AG08396 (cell line): ENCODE measurements around the gene DDB1.
"Not testable (repeated sequence)": the region's sequence is repeated elsewhere in the genome, so short reads cannot be mapped to it uniquely, and the experiment has no call there.

Experiments used
- DNase-seq: peaks from one replicate; pipeline ENCODE4 v3.0.0; 2012; ENCODE audit warnings: low spot score, mixed read lengths

Gene DDB1

DNA sequence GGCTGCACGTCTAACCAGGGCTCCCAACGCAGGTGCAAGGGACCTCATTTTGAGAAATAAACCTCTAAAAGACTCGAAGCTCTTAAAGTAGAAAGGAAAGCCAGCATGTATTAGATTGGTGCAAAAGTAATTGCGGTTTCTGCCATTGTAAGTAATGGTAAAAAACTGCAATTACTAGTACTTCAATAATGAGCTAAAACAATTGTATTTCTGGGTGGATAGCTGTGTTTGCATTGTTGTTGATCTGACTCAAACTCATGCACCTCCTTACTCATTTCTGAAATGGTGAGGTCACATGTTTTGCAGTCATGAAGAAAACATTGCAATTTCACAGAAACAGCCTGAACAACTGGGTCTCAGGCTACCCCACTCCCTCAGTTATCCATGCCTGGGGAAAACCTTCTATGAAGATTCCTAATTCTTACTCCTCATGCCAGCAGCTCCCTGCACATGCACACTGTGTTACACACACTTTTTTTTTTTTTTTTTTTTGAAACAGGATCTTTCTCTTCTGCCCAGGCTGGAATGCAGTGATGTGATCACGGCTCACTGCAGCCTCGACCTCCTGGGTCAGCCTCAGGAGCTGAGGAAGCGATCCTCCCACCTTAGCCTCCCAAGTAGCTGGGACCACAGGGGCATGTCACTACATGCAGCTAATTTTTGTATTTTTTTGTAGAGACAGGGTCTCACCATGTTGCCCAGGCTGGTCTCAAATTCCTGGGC, 62.4 kb downstream of the DDB1 start:
- DNase-seq, result peak; percentile 77

DNA sequence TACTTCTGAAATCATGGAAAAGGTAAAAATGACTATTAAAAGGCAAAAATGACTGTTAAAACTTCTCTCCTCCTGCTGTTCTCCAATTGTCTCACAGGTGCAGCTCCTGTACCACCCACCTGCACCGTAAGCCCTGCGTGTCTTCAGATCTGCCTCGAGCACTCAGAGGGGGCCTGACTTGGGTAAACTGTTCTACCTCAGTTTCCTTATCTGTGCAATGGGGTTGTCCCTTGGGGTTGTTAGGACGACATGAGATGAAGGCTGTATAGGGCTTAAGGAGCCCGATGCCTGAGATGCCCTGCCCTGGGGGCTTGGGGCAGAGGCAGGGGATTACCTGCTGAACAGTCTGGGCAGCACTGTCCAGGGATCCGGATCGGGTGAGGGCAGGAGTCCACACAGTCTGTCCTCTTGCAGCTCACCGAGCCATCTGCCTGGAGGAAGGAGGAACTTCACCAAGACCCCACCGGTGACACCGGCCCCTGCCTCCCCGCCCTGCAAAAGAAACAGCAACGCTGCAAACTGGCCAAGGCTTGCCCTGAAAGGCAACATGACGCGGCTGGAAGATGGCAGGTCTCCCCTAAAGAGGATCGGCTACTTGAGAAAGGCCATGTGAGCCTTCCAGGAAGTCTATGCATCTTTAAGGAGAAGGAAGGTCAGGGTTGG, 64.2 kb downstream of the DDB1 start:
- no peak for DNase-seq

DNA sequence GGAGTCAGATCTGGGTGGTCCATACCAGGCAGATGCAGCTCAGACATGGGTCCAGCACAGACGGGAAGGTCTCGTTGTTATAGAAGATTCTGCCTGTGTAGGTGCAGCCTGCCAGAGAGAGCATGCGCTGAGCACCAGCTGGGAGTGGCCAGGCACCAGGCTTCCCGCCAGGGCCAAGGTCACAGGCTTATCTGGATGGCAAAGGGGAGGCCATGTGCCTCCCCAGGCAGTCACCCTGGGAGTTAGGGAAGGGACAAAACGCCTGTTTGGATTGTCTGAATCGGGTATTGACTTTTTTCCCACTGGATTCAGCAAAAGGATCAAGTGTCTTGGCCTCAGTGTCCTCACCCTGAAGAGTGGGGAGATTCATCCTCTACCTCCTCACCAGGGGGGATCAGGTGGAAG, 65.5 kb downstream of the DDB1 start:
- no peak for DNase-seq

DNA sequence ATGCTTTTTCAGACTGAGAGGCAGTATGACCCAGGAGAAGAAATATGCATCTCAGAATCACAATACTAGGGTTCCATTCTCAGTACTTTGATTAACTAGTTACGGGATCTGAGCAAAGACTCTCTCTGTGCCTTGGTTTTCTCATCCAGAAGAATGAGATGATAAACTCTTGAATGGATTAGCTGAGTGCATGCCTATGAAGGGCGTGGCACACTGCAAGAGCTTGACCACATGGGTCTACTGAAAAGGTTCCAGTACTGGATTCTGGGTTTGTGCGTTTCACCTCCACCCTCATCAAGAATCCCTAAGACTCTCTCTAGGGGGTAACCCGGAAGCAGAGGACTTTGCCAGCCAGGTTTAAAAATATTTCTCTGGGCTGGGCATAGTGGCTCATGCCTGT, 66.3 kb downstream of the DDB1 start:
- DNase-seq, result no peak

DNA sequence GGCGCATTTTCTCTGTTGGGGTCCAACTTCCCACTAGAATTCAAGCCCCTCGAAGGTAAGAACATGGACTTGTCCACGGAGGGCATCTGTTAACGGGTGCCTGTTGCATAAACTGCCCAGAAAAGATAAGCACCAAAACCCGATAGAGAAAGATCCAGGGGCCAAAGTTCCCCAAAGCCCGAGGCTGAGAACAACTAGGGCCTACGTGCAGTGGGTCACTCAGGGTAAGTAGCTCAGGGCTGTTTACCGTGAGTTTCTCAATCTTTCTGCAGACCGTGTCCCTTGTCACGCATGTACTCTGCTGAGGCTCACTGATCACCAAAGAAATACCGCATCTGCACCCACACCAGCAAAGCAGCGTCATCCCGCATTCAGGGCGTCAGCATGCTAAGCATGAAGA, 67.5 kb downstream of the DDB1 start:
- no peak for DNase-seq

DNA sequence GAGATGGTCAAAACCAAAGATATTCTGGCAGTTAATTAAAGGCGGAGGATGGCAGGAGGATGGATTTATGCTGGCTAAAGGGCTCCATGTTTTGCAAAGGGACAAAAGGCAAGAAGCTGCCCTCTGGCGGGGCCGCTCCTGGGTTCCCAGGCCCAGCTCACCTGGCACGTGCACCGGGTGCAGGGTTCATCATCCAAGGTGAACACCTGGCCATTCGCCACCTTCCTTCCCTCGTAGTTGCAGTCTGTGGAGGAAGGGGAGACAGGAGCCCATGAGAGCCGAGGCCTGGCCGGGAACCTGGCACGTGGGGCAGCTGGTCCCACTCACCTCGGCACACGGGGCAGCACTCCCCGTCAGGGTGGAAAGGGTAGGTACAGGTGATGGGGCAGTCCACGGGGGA, 68.1 kb downstream of the DDB1 start:
- DNase-seq, result no peak

DNA sequence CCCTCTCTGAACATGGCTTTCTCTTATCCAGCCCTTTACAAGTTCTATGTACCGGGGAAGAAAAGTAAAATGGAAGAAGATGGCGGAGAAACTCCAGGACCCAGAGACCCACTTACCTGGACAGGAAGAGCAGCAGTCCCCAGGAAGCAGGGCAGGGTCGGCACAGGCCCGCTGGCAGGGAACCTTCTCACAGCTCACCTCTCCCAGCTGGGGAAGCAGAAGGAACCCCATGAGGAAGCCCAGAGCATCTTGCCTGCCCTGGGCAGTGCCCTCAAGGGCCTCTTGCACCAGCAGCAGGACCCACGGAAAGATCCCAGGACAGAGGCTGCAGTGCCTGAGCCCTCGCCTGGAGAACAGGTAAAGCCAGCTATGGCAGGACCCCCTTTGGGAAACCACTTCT, 68.5 kb downstream of the DDB1 start:
- DNase-seq, result no peak

DNA sequence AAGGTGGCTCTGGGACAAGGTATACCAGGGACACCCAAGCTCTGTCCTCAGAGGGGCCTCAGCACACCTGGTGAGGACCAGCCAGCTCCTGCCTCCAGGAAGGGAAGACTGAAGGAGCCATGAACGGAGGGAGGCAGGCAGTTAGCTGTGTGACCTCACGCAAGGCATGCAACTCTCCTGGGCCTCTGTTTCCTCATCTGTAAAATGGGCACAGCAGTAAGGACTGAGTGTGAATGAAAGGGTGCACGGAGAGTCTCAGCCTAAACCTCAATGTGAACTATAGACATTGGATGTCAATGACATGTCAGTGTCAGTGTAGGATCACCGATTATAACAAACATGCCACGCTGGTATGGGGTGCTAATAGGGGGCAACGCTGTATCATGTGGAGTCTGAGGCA, 73.5 kb downstream of the DDB1 start:
- no peak for DNase-seq

DNA sequence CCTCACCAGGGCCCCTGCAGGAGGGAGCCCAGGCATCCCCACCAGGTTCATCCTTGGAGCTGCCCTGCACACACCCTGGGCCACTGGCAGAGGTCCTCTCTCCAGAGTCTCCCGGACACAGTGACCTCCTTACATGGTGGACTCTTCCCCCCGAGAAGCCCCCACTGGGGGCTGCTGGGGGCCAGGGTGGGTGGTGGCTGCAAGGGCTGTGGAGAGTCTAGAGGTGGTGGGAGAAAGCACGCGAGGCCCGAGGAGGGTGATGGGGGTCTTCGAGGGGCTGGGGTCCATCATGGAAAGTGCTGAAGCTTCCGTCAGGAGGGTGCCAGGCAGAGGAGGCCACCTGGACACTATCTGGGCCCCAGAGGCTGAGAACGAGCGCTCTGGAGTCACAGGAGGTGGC, 74.4 kb downstream of the DDB1 start:
- DNase-seq, result no peak

DNA sequence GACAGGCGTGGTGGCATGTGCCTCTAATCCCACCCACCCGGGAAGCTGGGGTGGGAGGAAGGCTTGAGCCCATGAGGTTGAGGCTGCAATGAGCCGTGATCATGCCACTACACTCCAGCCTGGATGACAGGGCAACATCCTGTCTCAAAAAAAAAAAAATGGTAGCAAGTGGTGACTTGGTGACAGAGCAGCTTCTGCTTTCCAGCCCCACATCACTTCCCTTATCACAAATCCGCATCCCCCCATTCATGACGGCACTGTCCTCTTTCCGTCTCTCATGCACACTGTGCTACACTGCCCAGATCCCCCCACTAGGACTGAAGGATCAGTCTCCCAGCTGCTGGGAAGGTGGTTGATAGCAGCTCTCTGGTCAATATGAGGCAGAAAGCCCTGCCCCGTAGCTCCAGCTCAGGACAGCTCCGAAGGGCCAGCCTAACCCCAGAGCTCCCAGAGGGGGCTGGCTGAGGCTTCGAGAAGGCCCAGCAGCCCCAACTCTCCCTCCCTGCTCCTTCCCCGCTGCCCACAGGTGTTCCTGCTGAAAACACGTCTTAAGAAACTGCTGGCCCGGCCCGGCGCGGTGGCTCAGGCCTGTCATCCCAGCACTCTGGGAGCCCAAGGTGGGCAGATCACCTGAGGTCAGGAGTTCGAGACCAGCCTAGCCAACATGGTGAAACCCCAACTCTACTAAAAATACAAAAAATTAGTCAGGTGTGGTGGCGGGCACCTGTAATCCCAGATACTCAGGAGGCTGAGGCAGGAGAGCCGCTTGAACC, 76.0 kb downstream of the DDB1 start:
- no peak for DNase-seq

DNA sequence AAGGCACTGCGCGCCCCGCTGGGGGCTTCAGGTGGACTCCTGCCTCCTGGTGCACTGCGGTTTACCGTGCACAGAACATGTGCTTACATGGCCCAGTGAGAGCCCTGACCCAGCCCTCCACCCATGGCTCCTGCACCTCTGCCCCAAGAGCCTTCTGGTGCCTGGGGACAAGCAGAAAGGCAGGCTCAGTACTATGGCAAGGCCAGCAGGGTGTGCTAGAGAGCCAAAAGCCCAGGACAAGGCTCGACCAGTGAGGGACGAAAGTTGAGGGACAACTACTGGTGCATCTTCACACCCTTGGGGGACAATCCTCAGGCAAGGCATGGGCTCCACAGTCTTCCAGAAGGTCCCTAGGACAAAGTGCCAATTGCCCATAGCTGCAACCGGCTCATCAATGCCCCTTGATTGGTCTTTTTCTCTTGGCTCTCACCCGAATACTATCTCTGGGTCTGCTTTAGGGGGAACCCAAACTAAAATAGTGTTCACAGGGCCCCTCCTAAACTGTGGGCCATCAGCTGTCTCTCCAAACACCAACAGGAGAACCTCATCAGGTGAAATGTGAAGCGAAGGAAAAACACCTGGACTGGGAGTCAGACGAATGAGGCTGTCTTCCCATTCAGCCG, 78.4 kb downstream of the DDB1 start:
- peak; percentile 87 for DNase-seq

DNA sequence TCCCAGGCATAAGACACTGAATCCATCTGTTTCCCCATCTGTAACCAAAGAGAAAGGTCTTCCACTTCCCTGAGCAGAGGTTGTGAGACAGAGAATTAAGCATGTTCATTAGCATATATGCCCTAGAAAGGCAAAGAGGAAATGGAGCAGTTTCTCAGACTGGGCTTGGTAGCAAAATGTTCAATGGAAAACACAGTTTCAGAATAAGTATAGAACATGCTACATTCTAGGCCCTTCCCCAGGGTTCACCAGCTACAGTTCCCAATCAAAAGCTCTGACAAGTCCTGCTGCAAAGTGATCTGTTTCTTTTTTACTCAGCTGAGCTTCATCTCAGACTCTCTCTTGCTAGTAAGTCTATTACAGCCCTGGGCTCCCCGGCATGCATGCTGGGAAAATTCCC, 80.6 kb downstream of the DDB1 start:
- not testable (repeated sequence) for DNase-seq

DNA sequence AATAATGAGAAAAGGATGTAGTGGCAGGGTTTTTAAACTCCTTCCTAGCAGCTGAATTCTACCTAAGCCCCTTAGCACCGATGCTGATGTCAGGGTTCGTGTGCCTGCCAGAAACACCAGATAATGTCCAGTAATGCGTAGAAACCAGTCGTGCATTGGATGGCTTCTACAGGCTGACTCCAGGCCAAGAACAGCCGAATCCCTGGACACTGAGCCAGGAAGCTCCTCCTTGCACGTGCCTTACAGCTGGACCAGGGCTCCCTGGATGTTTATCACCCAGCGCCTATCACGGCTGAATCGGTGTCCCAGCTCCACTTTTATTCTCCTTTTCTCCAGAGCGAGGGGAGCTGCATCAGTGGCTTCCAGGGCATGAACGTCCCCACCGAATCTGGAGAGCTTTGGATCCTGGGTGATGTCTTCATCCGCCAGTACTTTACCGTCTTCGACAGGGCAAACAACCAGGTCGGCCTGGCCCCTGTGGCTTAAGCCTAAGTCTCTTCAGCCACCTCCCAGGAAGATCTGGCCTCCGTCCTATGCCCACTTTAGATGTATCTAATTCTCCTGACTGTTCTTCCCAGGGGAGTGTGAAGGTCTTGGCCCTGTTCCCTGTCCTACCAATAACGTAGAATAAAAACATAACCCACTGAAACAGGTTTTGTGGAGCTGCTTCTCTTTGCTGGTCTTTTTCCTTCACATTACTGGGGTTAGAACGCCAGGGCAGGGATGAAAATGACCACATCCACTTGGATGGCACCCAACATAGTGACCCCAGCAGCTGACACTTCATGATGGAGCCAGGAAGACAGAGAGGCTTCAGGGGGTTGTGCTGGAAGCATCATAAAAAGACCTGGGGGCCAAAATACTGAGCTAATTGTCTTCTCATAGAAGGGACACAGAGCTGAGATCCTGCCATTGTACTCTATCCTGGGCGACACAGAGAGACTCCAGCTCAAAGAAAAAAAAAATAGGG, 81.8 kb downstream of the DDB1 start:
- not testable (repeated sequence) for DNase-seq
